Activated T-cell treated with anti-CD3 and anti-CD28 coated beads for 24 hours (primary cell): ENCODE measurements around the gene FABP6.
"Not testable (repeated sequence)": the region's sequence is repeated elsewhere in the genome, so short reads cannot be mapped to it uniquely, and the experiment has no call there.

Source experiments
- DNase-seq: peaks from one replicate; pipeline ENCODE4 v3.0.0-alpha.2; 2020; ENCODE audit warnings: low read depth

The FABP6 gene

DNA sequence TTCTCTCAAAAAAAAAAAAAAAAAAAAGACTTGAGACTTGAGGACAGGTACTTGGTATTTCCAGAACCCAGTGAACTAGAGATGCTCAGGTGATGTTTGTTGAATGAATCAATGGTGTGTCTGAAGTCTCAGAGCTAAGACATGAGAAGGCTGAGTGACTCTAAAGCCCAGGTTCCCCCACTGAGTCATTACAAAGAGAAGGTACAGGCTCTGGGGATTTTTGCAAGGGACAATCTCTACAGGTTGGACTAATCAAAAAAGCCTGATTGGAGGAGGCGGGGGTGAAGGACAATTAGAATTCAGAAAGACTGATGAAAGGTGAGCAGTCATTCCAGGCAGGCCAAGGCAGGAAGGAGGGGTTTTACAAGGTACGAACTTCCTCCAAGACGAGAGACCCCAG, 8.2 kb upstream of the FABP6 start:
- no peak for DNase-seq

DNA sequence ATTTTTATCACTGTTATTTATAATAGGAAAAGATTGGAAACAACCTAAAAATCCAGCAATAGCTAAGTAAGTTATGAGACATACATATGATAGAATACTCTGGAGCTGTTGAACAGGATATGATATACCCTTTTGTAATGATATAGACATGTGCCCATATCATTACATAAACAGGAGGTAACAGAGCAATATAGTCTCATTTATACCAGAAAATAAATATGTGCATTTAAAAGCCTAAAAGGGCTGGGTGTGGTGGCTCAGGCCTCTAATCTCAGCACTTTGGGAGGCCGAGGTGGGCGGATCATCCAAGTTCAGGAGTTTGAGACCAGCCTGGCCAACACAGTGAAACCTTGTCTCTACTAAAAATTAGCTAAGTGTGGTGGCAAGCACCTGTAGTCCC, 2.3 kb upstream of the FABP6 start:
- no peak for DNase-seq

DNA sequence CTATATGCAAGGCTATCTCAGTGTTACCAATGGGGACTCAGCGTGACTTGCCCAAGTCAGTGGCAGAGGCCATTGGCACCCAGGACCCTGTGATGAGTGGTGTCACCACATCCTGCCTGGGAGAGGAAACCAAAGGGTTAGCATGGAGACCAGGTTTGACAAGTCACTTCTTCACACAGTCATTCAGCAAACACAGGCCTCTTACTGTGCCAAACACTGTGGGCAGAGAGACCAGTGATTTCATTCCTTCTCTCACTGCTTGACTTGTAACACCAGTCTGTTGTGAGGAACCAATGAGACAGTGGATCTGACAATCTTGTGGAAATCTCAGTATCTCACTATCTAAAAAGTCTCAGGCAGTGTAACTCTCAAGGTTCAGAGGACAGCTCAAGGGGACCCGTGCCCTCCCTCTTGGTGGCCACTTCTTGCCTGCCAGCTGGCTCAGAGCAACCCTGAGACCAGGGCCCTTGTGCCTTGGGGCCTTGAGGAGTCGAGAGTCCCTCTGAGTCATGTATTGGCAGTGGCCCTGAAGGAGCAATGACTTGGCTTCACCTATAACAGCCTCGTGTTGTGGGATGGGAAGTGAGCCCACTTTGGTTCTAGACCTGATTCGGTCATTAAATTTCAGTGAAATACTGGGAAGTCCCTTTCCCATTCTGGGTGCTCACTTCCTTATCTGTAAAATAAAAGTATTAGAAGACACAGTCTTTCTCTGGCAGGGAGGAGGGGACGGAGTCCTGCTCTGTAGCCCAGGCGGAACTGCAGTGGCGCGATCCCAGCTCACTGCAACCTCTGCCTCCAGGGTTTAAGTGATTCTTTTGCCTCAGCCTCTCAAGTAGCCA, 1.6 kb downstream of the FABP6 start:
- DNase-seq, result no peak

DNA sequence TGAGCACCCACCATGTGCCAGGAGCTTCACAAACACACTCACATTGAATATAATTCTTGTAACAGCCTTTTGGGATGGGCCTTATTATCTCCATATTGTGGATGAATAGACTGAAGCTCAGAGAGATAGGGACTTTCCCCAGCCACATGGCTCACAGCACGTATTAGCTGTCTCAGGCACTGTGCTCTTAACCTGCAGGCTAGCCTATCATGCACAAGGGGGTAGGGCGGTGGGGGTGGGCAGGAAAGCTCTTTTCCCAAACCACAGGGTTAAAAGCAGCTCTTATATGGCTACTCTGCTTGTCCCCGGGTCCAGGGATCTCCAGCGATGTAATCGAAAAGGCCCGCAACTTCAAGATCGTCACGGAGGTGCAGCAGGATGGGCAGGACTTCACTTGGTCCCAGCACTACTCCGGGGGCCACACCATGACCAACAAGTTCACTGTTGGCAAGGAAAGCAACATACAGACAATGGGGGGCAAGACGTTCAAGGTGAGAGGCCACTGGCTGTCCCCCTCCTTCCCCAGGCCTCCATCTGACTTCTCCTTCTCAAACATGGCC, 2.6 kb downstream of the FABP6 start:
- DNase-seq, result no peak

DNA sequence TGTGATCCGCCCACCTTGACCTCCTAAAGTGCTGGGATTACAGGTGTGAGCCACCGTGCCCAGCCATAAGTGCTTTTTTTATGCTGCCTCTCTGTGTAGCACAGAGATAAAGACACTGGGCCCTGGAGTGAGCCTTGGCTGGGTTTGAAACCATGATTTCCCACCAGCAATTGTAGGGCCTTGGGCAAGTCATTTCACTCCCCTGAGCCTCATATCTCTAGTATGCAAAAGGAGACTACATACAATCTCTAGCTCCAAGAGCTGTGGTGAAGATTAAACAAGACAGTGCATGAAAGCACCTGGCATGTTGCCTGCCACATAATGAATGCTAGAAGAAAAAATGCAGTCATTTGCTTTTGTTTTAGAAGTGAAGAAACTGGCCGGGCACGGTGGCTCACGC, 3.9 kb downstream of the FABP6 start:
- DNase-seq, result no peak

DNA sequence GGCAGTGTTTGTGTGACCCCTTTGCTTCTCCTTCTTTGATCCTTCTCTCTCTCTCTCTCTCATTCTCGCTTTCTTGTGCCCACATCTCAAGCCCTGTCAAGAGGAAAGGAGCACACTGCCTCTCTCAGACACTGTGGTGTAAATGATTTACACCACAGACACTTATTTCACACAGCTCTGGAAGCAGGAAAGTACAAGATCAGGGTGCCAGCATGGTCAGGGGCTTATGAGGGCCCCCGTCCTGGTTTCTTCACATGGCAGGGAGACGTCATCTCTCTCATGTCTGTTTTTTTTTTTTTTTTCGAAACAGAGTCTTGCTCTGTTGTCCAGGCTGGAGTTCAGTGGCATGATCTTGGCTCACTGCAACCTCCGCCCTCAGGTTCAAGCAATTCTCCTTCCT, 6.4 kb downstream of the FABP6 start:
- DNase-seq, result no peak

DNA sequence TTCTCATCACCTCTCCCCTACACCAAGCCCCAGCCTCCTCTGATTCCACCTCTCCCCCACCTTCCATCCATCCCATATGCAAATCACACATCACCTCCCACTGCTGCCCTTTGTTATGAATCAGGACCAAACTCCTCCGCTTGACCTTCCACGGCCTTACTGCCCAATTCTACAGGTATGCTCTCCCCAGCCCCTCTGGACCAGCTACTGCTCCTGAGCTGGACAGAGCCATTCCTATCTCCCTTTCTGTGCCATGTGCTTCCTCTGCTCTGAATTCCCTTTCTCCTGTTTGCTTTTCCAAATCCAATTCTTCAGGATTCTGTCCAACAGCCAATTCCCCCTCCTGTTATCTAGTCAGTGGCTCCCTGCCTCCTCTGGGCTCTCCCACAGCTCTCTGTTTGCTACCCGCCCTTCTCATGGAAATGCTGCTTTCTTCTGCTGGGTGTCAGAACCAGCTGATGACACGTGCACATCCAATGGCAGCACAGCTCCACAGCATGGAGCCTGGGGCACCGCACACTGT, 8.3 kb downstream of the FABP6 start:
- no peak for DNase-seq

DNA sequence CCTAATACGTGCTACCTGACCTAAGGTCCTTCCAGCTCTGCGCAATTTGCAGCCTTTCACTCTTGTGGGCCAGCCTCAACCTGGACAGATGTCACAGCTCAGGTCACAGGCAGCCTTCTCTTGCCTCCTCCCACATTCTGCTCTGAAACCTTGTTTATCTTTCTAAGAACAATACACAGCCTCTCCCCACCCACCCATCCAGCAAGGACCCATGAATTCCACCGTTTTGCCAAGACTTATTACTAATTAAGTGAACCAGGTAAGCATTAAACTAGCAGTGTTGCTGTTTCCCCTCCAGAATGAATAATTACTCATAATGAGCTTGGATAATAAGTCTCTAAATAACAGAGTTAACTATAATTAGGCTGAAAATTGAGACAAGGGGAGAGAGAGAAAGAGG, 11.0 kb downstream of the FABP6 start:
- no peak for DNase-seq

DNA sequence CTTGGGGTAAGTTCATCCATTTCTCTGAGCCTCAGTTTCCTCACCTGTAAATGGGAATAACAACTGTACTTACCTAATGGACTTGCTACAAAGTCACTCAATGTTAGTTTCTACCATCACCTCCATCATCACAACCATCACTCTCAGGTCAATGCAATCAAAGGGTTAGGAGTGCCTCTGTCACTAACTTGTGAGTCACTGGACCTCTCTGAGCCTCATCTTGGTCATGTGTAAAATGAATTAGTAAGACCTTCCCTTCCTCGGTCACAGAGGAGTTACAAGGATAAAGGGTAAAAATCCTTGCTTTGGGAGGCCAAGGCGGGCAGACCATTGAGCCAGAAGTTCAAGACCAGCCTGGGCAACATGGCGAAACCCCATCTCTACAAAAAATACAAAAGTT, 12.8 kb downstream of the FABP6 start:
- no peak for DNase-seq

DNA sequence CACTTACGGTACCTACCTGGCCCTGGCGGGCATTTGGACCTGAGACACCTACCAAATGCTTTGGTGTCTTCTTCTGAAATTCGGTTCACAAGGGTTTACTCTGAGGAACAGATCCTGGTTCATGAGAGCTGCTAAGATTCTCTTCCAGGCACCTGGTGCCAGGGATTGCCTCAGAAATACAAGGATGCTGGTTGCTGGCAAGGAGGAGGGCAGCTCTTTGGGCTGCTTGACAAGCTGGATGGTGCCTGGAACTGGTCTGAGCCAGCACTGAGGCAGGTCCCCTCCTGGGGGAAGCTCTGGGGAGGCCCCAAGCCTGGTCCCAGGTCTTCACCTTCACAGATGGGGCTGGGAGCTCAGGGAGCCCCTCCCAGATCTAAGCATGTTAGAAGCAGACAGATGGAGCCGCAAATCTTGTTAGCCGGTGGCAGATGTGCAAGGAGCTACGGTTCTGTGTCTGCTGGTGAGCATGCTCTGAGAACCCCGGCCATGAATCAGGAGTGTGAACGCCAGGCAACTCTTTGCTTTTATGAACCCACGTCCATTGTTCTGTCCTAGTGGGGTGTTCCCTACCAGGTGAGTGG, 16.3 kb downstream of the FABP6 start:
- DNase-seq, result no peak

DNA sequence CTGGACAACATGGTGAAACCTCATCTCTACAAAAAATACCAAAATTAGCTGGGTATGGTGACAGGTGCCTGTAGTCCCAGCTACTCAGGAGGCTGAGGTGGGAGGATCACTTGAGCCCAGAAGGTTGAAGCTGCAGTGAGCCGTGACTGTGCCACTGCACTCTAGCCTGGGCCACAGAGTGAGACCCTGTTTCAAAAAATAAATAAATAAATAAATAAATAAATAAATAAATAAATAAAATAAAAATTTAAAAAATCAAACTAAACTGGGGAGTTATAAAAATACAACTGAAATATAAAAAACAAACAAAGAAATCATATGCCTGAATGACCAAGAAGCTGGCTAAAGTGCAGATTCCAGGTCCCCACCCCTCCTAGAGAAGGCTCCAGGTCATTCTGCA, 20.3 kb downstream of the FABP6 start:
- not testable (repeated sequence) for DNase-seq

DNA sequence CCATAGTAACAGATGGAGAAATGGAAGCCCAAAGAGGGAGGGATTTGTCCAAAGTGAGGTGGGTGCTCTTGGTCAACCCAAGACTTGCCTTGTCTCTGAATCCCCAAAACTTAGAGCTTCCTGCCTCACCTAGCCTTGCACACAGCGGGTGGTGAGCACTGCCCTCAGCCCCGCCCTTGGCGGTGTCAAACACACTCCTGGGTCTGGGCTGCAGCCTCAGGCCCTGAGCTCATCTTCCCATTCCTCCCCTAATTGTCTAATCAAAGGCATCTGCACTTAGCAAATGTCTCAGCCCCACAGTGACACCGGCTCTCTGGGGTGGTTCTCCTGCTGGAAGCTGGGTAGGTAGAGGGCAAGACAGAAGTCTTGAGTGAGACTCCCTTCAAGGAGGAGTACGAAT, 20.9 kb downstream of the FABP6 start:
- DNase-seq, result no peak

DNA sequence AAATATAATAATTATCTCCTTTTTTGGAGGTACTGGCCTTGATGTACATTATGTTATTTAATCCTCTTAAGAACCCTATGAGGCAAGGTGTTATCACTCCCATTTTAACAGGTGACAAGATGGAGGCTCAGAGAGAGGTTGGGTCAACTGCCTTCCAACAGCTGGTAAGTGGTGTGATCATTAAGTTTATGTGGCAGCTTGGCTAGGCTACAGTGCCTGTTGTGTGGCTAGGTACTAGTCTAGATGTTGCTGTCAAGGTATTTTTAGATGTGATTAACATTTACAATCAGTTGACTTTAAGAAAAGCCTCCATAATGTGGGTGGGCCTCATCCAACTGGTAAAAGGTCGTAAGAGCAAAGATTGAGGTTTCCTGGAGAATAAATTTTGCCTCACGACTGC, 21.5 kb downstream of the FABP6 start:
- no peak for DNase-seq

DNA sequence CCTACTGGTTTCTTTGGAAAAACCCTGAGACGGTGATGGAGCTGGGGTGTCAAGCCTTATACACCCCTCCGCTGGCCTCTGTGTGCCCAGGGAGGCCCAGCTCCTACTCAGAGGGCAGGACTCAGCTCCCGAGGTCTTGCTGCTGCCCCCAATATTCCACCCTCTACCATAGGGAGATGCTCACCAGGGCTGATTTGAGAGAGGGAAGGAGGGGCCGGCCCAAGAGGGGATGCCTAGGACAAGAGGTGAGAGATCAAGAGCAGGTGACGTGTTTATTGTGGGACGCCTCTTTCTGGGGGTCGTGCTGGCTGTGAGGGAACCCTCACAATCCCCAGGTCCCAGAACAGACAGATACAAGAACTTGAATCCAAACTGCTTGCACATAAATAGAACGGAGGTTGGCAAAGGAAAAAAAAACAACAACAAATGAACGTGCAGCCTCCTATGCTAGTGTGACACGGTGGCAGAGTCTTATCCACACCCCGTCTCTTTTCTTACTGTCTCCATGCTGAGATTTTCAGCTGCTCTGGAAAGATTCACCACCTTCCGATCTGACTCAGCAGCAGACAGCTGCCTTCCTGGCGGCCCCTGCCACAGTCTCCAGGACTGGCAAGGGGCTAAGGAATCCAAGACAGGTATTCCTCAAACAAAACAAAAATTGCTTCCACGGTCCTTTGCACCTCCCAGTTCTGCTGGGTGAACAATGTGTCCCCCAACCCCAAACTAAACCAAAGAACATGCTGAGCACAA, 22.3 kb downstream of the FABP6 start:
- no peak for DNase-seq

DNA sequence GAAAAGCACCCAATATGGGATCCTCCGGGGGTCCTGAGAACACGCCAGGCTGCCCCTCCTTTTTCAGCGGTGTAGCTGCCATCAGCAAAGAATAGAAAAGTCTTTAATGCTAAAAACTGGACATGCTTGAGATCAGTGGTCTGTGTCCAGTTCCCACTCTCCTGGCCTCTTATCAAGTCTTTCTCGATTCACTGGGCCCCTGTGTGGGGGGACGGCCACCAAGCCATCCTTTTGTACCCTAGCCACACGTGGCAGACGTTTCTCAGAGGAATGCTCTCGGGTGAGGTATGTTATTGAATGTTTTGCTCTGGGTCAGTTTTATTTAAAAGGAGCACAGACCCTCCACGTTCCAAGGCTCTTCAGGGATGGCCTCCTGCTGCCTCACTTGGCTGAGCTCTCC, 23.6 kb downstream of the FABP6 start:
- DNase-seq, result no peak

DNA sequence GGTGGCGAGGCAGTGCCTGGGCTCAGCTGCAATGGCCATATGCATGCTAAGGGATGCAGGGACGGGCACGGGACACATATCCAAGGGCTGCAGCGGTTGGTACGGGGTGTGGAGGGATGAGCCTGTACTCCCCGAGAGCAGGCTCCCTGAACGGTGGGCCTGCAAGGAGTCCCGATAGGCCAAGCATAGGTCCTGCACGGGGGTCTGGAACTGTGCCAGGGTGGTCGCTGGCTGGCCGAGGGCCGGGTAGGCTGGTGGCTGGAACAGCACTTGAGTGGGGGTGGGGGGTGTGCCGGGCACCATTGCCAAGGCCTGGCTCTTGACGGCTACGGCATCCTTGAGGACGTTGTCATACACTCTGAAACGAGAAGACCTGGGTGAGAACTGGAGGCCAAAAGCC, 24.1 kb downstream of the FABP6 start:
- no peak for DNase-seq

DNA sequence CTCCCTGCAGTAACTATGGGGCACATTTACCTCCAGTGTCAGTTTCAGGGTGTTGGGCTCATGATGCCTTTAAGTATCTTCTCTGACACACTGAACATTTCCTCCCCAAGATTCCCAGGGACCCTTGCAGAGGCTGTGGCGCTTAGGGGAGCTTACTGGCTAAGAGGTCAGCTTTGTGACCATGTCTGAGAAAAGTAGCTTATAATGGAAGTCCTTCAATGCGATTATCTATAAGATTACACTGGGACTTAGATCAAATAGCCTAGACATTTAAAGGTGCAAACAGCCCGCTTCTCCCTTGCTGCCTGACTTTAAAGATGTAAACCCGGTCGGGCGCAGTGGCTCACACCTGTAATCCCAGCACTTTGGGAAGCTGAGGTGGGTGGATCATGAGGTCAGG, 25.4 kb downstream of the FABP6 start:
- no peak for DNase-seq

DNA sequence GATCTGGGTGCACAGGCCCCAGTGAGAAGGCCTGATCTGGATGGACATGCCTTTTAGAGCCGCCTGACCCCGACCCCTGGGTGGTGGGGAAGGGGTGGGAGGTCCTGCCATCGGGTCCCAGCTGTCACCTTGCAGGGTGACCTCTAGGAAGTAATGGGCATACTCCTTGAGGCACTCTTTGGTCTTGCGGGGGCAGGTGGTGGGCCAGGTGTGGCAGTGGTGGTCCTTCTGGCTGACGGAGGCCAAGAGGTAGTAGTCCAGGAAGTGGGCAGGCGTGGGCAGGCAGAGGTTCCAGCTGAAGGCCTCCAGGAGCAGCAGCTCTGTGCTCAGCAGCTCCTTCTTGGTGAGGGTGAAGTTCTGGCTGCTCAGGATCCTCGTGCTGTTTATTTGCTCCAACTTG, 30.0 kb downstream of the FABP6 start:
- DNase-seq, result no peak

DNA sequence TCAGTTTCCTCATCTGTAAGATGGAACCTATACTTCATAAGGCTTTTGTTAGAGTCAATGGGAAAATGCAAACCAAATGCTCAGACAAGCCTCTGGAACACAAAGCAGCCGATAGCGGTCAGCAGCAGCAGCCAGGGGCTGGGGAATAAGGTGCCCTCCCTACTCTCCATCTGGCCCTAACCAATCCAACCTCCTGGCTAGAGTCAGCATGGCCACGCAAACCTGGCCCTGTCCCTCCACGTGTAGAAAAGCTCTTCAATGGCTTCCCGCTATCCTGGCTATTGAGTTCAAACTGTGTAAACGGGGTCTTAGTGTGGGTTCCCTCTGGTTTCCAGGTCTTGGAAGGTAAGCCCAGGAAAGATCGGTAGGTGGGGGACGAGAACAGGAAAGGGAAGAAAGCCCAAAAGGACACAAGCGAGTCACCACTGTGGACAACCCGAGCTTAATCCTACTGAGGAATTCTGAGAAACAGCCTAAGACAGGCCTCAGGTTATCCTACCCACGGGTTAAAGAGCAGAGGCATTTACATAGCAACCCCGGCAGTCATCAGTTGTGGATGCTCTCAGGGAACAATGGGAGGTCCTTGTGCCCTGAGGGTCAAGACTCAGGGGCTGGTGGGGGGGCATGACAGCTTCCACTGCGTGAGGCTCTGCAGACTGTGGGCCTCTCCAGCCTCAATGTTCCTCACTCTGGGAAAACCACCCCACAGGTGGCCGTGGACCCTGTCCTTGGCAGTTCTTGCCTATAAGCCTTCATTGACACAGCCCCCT, 30.9 kb downstream of the FABP6 start:
- no peak for DNase-seq

DNA sequence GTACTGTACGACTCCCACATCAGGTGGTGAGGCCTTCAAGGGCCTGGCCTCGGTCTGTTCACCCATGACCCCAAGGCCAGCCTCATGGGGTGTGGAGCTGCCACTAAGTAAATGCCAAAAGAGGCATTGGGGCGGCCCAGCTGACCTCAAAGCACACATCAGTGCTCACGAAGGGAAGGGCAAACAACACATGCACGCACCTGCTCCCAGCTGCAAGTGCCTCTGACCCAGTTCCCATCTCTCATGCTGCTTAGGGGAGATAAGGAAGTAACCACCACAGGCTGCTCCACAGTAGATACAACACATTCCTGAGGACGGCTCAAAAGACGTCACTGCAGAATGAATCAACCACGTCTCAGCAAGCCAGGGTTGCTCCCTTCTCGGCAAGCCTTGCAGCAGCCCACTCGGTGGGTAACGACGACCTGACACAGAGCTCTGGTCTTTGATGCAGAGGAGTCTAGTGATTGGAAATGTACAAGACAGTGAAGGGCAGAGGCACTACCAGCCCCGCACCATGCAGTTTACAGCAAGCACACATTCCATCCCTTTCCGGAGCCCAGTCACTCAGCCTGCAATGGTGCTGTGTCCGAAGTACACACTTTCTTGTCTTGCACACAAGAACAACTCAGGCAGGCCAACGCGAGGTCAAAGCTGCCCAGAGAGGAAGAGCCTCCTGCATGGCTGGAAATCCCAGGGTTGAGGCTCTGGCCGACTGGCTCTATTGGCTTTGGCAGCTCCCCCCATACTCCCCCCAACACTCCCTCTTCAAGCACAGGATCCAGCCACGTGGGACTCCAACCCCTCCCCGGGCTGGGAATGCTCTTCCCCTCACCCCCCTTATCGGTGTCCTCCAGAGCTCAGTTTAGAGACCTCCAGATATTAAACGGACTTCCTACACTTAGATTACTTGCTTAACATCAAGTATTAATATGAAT, 31.8 kb downstream of the FABP6 start:
- no peak for DNase-seq
